ENCODE measurements around the gene PKD2. TPM values are rescaled to one million over a fixed set of nuclear protein-coding genes. Genes with fewer than 3 reads are reported as not detected.

PKD2 gene
- total and polyA plus RNA-seq, 2 of the 4 experiments (the other 2 are of a cell fraction): 43.8 to 51.3 TPM

DNA sequence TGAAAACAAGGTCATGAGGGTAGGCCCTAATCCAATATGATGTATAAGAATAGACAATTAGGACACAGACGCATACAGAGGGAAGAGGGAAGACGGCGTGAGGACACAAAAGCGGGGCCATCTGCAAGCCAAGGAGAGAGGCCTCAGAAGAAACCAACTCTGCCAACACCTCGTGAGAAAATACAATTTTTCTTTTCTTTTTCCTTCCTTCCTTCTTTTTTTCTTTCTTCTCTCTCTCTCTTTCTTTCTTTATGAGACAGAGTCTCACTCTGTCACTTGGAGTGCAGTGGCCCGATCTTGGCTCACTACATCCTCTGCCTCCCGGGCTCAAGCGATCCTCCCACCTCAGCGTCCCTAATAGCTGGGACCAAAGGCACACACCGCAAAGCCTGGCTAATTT is 1.5 kb upstream of the PKD2 start:
- Histone ChIP-seq H2BK15ac (ENCODE audit: low read depth, low read length) (no peak overlapping the region), H3K4me2 (ENCODE audit: low read depth, low read length) (no peak overlapping the region), H3K79me1 (ENCODE audit: low read depth in 1 of 2, low read length in 2 of 2) (peaks cover 3 to 14% of the 10 kb centered on the region in 2 experiments; a peak in 2 of 4 replicates), H3K18ac (ENCODE audit: low read depth, low read length) (no peak overlapping the region), H3K27me3 (ENCODE audit: control insufficient read depth, insufficient read depth, low read length) (no peaks in the 10 kb centered on the region), H4K20me1 (ENCODE audit: insufficient read depth, low read length) (peaks cover 10% of the 10 kb centered on the region), H3K56ac (ENCODE audit: extremely low read depth, insufficient read depth, low read length) (no peak overlapping the region), H3K23ac (ENCODE audit: low read depth, low read length) (no peak overlapping the region), H4K5ac (ENCODE audit: low read depth, low read length) (no peak overlapping the region), H2BK120ac (ENCODE audit: low read depth, low read length) (no peak overlapping the region), H2AFZ (replicated peaks; ENCODE audit: low read length, poor library complexity) (no peak overlapping the region), H3K4me1 (ENCODE audit: control insufficient read depth, insufficient read depth, low read length) (peaks cover 12% of the 10 kb centered on the region; the same call in 1 of the 2 replicates), H3K4ac (ENCODE audit: low read depth, low read length) (no peak overlapping the region), H3K27ac (ENCODE audit: insufficient read depth, low read length) (no peak overlapping the region), H3K9ac (ENCODE audit: low read depth, low read length) (no peak overlapping the region), H3K36me3 (ENCODE audit: control insufficient read depth, insufficient read depth, low read length) (no peaks in the 10 kb centered on the region), H3K14ac (replicated peaks; ENCODE audit: low read depth, low read length) (no peak overlapping the region), H3K9me1 (ENCODE audit: insufficient read depth, low read length) (peaks cover 3% of the 10 kb centered on the region; the same call in 1 of the 2 replicates), H4K8ac (ENCODE audit: low read depth in 2 of 2, low read length in 2 of 2) (no peak overlapping the region), H2AK9ac (replicated peaks; ENCODE audit: low read depth, low read length, poor library complexity) (no peak overlapping the region), H3K4me3 (ENCODE audit: insufficient read depth, low read depth, low read length) (no peak overlapping the region), H2BK5ac (ENCODE audit: low read depth, low read length, poor library complexity, severe bottlenecking) (no peak overlapping the region), H2AK5ac (ENCODE audit: low read depth, low read length) (no peak overlapping the region), H2BK20ac (ENCODE audit: low read depth, low read length) (no peak overlapping the region), H4K91ac (ENCODE audit: insufficient read depth, low read depth, low read length) (no peak overlapping the region), H3K9me3 (ENCODE audit: control insufficient read depth, insufficient read depth, low read length) (no peaks in the 10 kb centered on the region)
- dilution Hi-C loops (cut with HindIII; ENCODE audit: low sequenced_read_pairs, unreplicated experiment): no loop called here
- CTCF ChIA-PET: no interaction called here
- intact Hi-C loops (cut with micrococcal nuclease): loop anchor here (5.0 kb wide), 1 partner anchor 34 kb away; no protein-coding TSS in a partner anchor
- WGBS, 2 experiments (ENCODE audit: extremely low coverage in 2 of 2, insufficient read length in 1 of 2): 100% methylated on average over 1 of the region's 10 CpGs; no CpG with 5 or more reads in 1 of the 2 experiments
- no TSS peak for BruUV-seq (replicated peaks)
- in situ Hi-C loops (cut with MboI; ENCODE audit: low sequenced_read_pairs): no loop called here
- TF ChIP-seq MAZ (IDR thresholded peaks at IDR 0.05; ENCODE audit: borderline replicate concordance, low read depth, low read length): no peak
- TF ChIP-seq, protein P1, sequence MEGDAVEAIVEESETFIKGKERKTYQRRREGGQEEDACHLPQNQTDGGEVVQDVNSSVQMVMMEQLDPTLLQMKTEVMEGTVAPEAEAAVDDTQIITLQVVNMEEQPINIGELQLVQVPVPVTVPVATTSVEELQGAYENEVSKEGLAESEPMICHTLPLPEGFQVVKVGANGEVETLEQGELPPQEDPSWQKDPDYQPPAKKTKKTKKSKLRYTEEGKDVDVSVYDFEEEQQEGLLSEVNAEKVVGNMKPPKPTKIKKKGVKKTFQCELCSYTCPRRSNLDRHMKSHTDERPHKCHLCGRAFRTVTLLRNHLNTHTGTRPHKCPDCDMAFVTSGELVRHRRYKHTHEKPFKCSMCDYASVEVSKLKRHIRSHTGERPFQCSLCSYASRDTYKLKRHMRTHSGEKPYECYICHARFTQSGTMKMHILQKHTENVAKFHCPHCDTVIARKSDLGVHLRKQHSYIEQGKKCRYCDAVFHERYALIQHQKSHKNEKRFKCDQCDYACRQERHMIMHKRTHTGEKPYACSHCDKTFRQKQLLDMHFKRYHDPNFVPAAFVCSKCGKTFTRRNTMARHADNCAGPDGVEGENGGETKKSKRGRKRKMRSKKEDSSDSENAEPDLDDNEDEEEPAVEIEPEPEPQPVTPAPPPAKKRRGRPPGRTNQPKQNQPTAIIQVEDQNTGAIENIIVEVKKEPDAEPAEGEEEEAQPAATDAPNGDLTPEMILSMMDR (conservative IDR thresholded peaks at IDR 0.05; ENCODE audit: low read depth, low read length): no peak
- TF ChIP-seq SMC3 (IDR thresholded peaks at IDR 0.05; ENCODE audit: low read depth, low read length): no peak
- TF ChIP-seq RCOR1 (IDR thresholded peaks at IDR 0.05; ENCODE audit: insufficient replicate concordance, low read length): no peak
- POLR2A ChIA-PET (ENCODE audit: unreplicated experiment): no interaction called here
- ATAC-seq (ENCODE audit: low read depth) (no peak), DNase-seq (no peak)

Measured in IMR-90 (cell line).